ENCODE results near the gene TMEM272. TPM values are rescaled to one million over a fixed set of nuclear protein-coding genes. Genes with fewer than 3 reads are reported as not detected.

TMEM272 gene
- total and polyA plus RNA-seq, 2 of the 4 experiments (the other 2 are of a cell fraction), result not detected

GRCh38 chr13:51771418-51772104 lies 73.4 kb downstream of the TMEM272 start:
- in situ Hi-C loops (cut with MboI; ENCODE audit: low sequenced_read_pairs) (no loop called here), dilution Hi-C loops (cut with HindIII; ENCODE audit: low sequenced_read_pairs, unreplicated experiment) (no loop called here), intact Hi-C loops (cut with micrococcal nuclease) (no loop called here)
- H3K9me3 ChIP-seq (ENCODE audit: control insufficient read depth, insufficient read depth, low read length), result no peaks in the 10 kb centered on the region
- H3K4me3 ChIP-seq (ENCODE audit: insufficient read depth, low read depth, low read length), result no peak overlapping the region
- H4K91ac ChIP-seq (ENCODE audit: insufficient read depth, low read depth, low read length), result no peak overlapping the region
- H3K36me3 ChIP-seq (ENCODE audit: control insufficient read depth, insufficient read depth, low read length), result no peaks in the 10 kb centered on the region; the same call in 1 of the 2 replicates
- H2BK5ac ChIP-seq (ENCODE audit: low read depth, low read length, poor library complexity, severe bottlenecking), result no peak overlapping the region
- H2BK20ac ChIP-seq (ENCODE audit: low read depth, low read length), result no peak overlapping the region
- no peak overlapping the region for H3K4me2 ChIP-seq (ENCODE audit: low read depth, low read length)
- no peak overlapping the region for H2AFZ ChIP-seq (replicated peaks; ENCODE audit: low read length, poor library complexity)
- H3K14ac ChIP-seq (replicated peaks; ENCODE audit: low read depth, low read length), result no peak overlapping the region
- DNase-seq (no peak), ATAC-seq (ENCODE audit: low read depth) (no peak)
- TF ChIP-seq FOS (IDR thresholded peaks at IDR 0.05; ENCODE audit: low read depth, low read length), result no peak
- TF ChIP-seq RCOR1 (IDR thresholded peaks at IDR 0.05; ENCODE audit: insufficient replicate concordance, low read length), result no peak
- TF ChIP-seq RAD21 (IDR thresholded peaks at IDR 0.05; ENCODE audit: low read length), result no peak
- TF ChIP-seq, protein P1, sequence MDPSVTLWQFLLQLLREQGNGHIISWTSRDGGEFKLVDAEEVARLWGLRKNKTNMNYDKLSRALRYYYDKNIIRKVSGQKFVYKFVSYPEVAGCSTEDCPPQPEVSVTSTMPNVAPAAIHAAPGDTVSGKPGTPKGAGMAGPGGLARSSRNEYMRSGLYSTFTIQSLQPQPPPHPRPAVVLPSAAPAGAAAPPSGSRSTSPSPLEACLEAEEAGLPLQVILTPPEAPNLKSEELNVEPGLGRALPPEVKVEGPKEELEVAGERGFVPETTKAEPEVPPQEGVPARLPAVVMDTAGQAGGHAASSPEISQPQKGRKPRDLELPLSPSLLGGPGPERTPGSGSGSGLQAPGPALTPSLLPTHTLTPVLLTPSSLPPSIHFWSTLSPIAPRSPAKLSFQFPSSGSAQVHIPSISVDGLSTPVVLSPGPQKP (IDR thresholded peaks at IDR 0.05; ENCODE audit: borderline replicate concordance, low read depth, low read length), result no peak
- no peak for TF ChIP-seq MAZ (IDR thresholded peaks at IDR 0.05; ENCODE audit: borderline replicate concordance, low read depth, low read length)
- TF ChIP-seq NFE2L2 (IDR thresholded peaks at IDR 0.05; ENCODE audit: low read depth, low read length), result no peak
- H3K27ac ChIP-seq (ENCODE audit: insufficient read depth, low read length), result no peak overlapping the region
- H3K23ac ChIP-seq (ENCODE audit: low read depth, low read length), result no peak overlapping the region
- no peaks in the 10 kb centered on the region for H4K20me1 ChIP-seq (ENCODE audit: insufficient read depth, low read length)
- peaks cover 0 to 7% of the 10 kb centered on the region in 2 experiments; a peak in 1 of 4 replicates for H3K79me1 ChIP-seq (ENCODE audit: low read depth in 1 of 2, low read length in 2 of 2)
- no peak overlapping the region for H3K56ac ChIP-seq (ENCODE audit: extremely low read depth, insufficient read depth, low read length)
- H2BK120ac ChIP-seq (ENCODE audit: low read depth, low read length), result no peak overlapping the region
- no peak overlapping the region for H4K8ac ChIP-seq (ENCODE audit: low read depth in 2 of 2, low read length in 2 of 2)
- no peaks in the 10 kb centered on the region for H3K4me1 ChIP-seq (ENCODE audit: control insufficient read depth, insufficient read depth, low read length)
- H4K5ac ChIP-seq (ENCODE audit: low read depth, low read length), result no peak overlapping the region
- H2AK9ac ChIP-seq (replicated peaks; ENCODE audit: low read depth, low read length, poor library complexity), result no peak overlapping the region
- ChIA-PET CTCF (no interaction called here), POLR2A (ENCODE audit: unreplicated experiment) (no interaction called here)
- no peak overlapping the region for H2AK5ac ChIP-seq (ENCODE audit: low read depth, low read length)
- peaks cover 7% of the 10 kb centered on the region for H3K9me1 ChIP-seq (ENCODE audit: insufficient read depth, low read length)
- H2BK15ac ChIP-seq (ENCODE audit: low read depth, low read length), result no peak overlapping the region
- H3K4ac ChIP-seq (ENCODE audit: low read depth, low read length), result no peak overlapping the region
- no TSS peak for BruUV-seq (replicated peaks)
- WGBS, 2 experiments (ENCODE audit: extremely low coverage in 2 of 2, insufficient read length in 1 of 2), result 92% methylated on average over 2 of the region's 17 CpGs; no CpG with 5 or more reads in 1 of the 2 experiments
- H3K9ac ChIP-seq (ENCODE audit: low read depth, low read length), result no peak overlapping the region
- H3K27me3 ChIP-seq (ENCODE audit: control insufficient read depth, insufficient read depth, low read length), result peaks cover 8% of the 10 kb centered on the region; the same call in 1 of the 2 replicates
- H3K18ac ChIP-seq (ENCODE audit: low read depth, low read length), result no peak overlapping the region
